SK-N-SH treated with all-trans-retinoic acid at 6 μM for 48 hours (cell line): Measurements from ENCODE around the gene HOXC5.

Experiments used
- ATAC-seq: fragments of 200-7000 bp; cut with Tn5 transposase; 3 replicates; pipeline ENCODE4 v1.9.1; 2020; ENCODE audit warnings: mild to moderate bottlenecking, moderate library complexity
- ARNTL ChIP-seq: fragments of 450-650 bp; formaldehyde crosslinking; IDR thresholded peaks from 2 replicates; pipeline ENCODE4 v1.5.0; 2020; ENCODE audit warnings: low read depth, mild to moderate bottlenecking, moderate library complexity, borderline replicate concordance
- CSDC2 ChIP-seq: fragments of 250-450 bp; sonication (Bioruptor Pico); IDR thresholded peaks from 2 replicates; pipeline ENCODE4 v1.5.0; 2020; ENCODE audit warnings: mild to moderate bottlenecking, moderate library complexity
- ESRRG ChIP-seq: fragments of 250-450 bp; sonication (Bioruptor Pico); IDR thresholded peaks from 2 replicates; pipeline ENCODE4 v1.6.1; 2021; ENCODE audit warnings: mild to moderate bottlenecking
- GLIS3 ChIP-seq: fragments of 250-450 bp; sonication (Bioruptor Pico); IDR thresholded peaks from 2 replicates; pipeline ENCODE4 v1.5.0; 2020; ENCODE audit warnings: mild to moderate bottlenecking, moderate library complexity
- ISL1 ChIP-seq: fragments of 250-450 bp; sonication (Bioruptor Pico); IDR thresholded peaks from 2 replicates; pipeline ENCODE4 v2.1.2; 2022; ENCODE audit warnings: mild to moderate bottlenecking, moderate library complexity
- OSR1 ChIP-seq: fragments of 250-450 bp; sonication (Bioruptor Pico); IDR thresholded peaks from 2 replicates; pipeline ENCODE4 v1.8.0; 2022; ENCODE audit warnings: moderate library complexity, mild to moderate bottlenecking, inconsistent platforms
- PPARA ChIP-seq: fragments of 250-450 bp; sonication (Bioruptor Pico); IDR thresholded peaks from 2 replicates; pipeline ENCODE4 v1.5.0; 2020; ENCODE audit warnings: mild to moderate bottlenecking, borderline replicate concordance
- RARB ChIP-seq: fragments of 250-450 bp; sonication (Bioruptor Pico); IDR thresholded peaks from 2 replicates; pipeline ENCODE4 v1.8.0; 2021; ENCODE audit warnings: mild to moderate bottlenecking, moderate library complexity
- SNAI2 ChIP-seq: fragments of 250-450 bp; sonication (Bioruptor Pico); IDR thresholded peaks from 2 replicates; pipeline ENCODE4 v1.5.0; 2020; ENCODE audit warnings: mild to moderate bottlenecking, moderate library complexity
- TCF4 ChIP-seq: fragments of 250-450 bp; sonication (Bioruptor Pico); IDR thresholded peaks from 2 replicates; pipeline ENCODE4 v1.8.0; 2021; ENCODE audit warnings: mild to moderate bottlenecking, moderate library complexity, borderline replicate concordance
- TOX ChIP-seq: fragments of 250-450 bp; sonication (Bioruptor Pico); IDR thresholded peaks from 2 replicates; pipeline ENCODE4 v1.8.0; 2021; ENCODE audit warnings: mild to moderate bottlenecking, moderate library complexity, borderline replicate concordance
- ZC3H10 ChIP-seq: fragments of 250-450 bp; sonication (Bioruptor Pico); IDR thresholded peaks from 2 replicates; pipeline ENCODE4 v1.5.1; 2021; ENCODE audit warnings: mild to moderate bottlenecking, moderate library complexity
- ZFP3 ChIP-seq: fragments of 250-450 bp; sonication (Bioruptor Pico); IDR thresholded peaks from 2 replicates; pipeline ENCODE4 v1.5.0; 2020; ENCODE audit warnings: mild to moderate bottlenecking, moderate library complexity
- ZFP30 ChIP-seq: fragments of 450-650 bp; formaldehyde crosslinking; IDR thresholded peaks from 2 replicates; pipeline ENCODE4 v1.5.0; 2022; ENCODE audit warnings: mild to moderate bottlenecking, moderate library complexity
- ZNF565 ChIP-seq: fragments of 450-650 bp; formaldehyde crosslinking; conservative IDR thresholded peaks from 2 replicates; pipeline ENCODE4 v1.5.0; 2020; ENCODE audit warnings: low read depth, mild to moderate bottlenecking, moderate library complexity
- ZNF8 ChIP-seq: fragments of 450-650 bp; formaldehyde crosslinking; IDR thresholded peaks from 2 replicates; pipeline ENCODE4 v1.5.0; 2020; ENCODE audit warnings: mild to moderate bottlenecking, moderate library complexity
- TF ChIP-seq, protein P1 (sequence below): fragments of 250-450 bp; sonication (Bioruptor Pico); IDR thresholded peaks from 2 replicates; pipeline ENCODE4 v1.5.0; 2020; ENCODE audit warnings: mild to moderate bottlenecking, moderate library complexity
- TF ChIP-seq, protein P2 (sequence below): fragments of 250-450 bp; sonication (Bioruptor Pico); IDR thresholded peaks from 2 replicates; pipeline ENCODE4 v1.8.0; 2021; ENCODE audit warnings: low read depth, mild to moderate bottlenecking, moderate library complexity, borderline replicate concordance
- TF ChIP-seq, protein P3 (sequence below): fragments of 250-450 bp; sonication (Bioruptor Pico); IDR thresholded peaks from 2 replicates; pipeline ENCODE4 v1.8.0; 2020; ENCODE audit warnings: mild to moderate bottlenecking, moderate library complexity, borderline replicate concordance

The HOXC5 gene

DNA sequence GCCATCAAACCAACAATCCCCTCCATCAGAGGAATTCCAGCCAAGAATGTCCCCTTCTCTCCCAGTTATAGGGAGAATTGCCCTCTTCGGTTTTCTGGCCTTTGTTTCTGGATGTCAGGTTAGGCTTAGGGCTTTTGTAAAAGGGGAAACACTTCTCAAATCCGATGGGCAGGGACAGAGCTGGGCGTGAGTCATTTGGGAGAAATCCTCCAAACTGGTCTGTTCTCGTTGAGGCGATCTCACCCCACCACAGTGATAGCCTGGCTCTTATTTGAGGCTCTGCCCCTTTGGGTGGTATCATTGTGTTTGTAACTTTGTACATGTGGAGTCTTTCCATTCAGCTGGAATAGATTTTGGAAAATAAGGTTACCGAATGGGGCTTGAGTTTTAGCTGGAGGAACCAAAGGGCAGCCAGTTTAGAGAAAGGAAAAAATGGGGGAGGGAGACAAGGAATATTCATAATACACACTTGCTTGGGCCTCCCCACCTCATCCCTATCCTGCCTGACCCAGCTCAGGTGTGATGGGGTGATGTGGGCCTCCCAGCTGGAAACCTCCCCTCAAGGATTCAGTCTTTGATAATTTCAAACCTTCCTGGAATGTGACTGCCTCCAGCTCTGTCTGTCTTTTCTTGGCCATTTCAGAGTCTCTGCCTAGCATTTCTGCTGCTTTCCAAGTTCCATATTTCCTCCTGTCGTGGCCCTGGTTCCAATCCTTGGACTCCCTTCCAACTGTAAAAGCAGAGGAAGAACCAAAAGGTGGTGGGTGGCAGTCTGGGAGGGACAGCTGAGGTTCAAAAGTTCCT, 28.3 kb downstream of the HOXC5 start:
- TF ChIP-seq ARNTL: no peak
- ATAC-seq: no peak; the same call in 2 of the 3 replicates

DNA sequence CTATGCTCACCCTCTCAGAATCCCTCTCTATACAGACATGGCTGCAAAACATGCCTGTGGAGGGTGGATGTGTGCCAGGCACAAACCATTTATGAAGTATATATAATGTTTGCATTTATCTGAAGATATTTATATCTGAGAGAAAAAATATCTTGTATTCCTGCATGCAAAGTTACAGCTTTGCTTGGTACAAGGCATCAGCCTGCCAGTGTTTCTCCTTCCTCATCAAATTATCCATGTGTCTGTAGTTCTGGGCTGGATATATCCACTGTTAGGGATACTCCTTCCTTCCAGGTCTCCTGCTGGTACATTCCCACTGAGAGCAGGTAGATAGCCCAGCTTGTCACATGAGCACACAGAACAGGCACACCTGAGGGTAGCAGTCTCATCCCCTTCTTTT, 32.8 kb downstream of the HOXC5 start:
- no peak for ATAC-seq
- TF ChIP-seq ISL1 (CRISPR knock-in tag) (no peak), ZFP3 (CRISPR knock-in tag) (no peak), TCF4 (CRISPR knock-in tag) (no peak), ARNTL (no peak)
- TF ChIP-seq, protein P1, sequence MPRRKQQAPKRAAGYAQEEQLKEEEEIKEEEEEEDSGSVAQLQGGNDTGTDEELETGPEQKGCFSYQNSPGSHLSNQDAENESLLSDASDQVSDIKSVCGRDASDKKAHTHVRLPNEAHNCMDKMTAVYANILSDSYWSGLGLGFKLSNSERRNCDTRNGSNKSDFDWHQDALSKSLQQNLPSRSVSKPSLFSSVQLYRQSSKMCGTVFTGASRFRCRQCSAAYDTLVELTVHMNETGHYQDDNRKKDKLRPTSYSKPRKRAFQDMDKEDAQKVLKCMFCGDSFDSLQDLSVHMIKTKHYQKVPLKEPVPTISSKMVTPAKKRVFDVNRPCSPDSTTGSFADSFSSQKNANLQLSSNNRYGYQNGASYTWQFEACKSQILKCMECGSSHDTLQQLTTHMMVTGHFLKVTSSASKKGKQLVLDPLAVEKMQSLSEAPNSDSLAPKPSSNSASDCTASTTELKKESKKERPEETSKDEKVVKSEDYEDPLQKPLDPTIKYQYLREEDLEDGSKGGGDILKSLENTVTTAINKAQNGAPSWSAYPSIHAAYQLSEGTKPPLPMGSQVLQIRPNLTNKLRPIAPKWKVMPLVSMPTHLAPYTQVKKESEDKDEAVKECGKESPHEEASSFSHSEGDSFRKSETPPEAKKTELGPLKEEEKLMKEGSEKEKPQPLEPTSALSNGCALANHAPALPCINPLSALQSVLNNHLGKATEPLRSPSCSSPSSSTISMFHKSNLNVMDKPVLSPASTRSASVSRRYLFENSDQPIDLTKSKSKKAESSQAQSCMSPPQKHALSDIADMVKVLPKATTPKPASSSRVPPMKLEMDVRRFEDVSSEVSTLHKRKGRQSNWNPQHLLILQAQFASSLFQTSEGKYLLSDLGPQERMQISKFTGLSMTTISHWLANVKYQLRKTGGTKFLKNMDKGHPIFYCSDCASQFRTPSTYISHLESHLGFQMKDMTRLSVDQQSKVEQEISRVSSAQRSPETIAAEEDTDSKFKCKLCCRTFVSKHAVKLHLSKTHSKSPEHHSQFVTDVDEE (CRISPR knock-in tag): no peak
- TF ChIP-seq, protein P2, sequence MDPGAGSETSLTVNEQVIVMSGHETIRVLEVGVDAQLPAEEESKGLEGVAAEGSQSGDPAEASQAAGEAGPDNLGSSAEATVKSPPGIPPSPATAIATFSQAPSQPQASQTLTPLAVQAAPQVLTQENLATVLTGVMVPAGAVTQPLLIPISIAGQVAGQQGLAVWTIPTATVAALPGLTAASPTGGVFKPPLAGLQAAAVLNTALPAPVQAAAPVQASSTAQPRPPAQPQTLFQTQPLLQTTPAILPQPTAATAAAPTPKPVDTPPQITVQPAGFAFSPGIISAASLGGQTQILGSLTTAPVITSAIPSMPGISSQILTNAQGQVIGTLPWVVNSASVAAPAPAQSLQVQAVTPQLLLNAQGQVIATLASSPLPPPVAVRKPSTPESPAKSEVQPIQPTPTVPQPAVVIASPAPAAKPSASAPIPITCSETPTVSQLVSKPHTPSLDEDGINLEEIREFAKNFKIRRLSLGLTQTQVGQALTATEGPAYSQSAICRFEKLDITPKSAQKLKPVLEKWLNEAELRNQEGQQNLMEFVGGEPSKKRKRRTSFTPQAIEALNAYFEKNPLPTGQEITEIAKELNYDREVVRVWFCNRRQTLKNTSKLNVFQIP: no peak

DNA sequence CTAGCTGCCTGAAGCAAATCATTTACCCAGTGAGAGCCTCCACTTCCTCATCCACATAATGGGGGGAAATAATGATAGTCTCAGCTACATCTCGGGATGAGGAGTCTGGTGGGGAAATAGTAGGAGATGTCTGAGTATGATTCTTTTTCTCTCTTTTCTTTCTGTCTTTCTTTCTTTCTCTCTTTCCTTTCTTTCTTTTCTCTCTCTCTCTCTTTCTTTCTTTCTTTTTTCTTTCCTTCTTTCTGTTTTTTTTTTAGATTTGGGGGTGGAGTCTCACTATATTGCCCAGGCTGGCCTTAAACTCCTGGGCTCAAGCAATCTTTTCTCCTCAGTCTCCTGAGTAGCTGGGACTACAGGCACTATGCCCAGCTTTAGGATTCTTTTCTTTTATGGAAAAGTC, 33.6 kb downstream of the HOXC5 start:
- TF ChIP-seq SNAI2 (CRISPR knock-in tag): no peak
- no peak for ATAC-seq

DNA sequence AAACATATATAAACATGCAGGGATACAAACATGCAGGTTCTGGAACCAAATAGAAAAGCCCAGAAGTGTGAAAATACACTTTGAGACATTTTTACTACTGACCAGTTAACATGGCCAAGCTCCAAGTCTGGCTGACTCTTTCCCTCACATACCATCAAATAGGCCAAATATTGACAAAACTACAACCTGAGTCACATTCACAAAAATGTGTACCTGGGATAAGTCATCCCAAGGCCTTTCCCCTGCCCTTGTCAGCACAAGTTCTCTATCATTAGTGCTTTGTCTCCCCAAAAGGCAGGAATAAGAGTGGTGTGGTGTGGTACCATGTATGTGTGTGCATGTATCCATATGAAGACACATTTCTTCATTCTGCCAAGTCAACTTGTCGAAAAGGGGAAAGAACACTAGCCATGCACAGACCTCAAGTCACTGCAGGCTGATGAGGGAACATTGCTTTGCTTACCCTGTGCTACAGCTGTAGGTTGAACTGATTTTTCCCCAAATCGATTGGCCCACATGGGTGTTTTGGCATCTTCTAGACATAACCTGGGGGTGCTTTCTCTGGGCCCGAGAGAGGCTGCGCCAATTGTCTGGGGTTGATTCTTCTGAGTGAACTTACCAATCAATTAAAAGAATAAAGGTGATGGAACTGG, 35.7 kb downstream of the HOXC5 start:
- TF ChIP-seq, protein P3, sequence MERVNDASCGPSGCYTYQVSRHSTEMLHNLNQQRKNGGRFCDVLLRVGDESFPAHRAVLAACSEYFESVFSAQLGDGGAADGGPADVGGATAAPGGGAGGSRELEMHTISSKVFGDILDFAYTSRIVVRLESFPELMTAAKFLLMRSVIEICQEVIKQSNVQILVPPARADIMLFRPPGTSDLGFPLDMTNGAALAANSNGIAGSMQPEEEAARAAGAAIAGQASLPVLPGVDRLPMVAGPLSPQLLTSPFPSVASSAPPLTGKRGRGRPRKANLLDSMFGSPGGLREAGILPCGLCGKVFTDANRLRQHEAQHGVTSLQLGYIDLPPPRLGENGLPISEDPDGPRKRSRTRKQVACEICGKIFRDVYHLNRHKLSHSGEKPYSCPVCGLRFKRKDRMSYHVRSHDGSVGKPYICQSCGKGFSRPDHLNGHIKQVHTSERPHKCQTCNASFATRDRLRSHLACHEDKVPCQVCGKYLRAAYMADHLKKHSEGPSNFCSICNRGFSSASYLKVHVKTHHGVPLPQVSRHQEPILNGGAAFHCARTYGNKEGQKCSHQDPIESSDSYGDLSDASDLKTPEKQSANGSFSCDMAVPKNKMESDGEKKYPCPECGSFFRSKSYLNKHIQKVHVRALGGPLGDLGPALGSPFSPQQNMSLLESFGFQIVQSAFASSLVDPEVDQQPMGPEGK (CRISPR knock-in tag): no peak
- TF ChIP-seq RARB (no peak), ARNTL (no peak), CSDC2 (no peak), ISL1 (CRISPR knock-in tag) (no peak), ZNF8 (CRISPR knock-in tag) (no peak), ZNF565 (CRISPR knock-in tag) (no peak), OSR1 (CRISPR knock-in tag) (no peak), ZFP3 (CRISPR knock-in tag) (no peak), GLIS3 (CRISPR knock-in tag) (no peak), ESRRG (CRISPR knock-in tag) (no peak), TOX (no peak), ZFP30 (CRISPR knock-in tag) (no peak), ZC3H10 (CRISPR knock-in tag) (no peak)
- TF ChIP-seq, protein P2: no peak
- ATAC-seq: peak; percentile 15; the same call in 2 of the 3 replicates

DNA sequence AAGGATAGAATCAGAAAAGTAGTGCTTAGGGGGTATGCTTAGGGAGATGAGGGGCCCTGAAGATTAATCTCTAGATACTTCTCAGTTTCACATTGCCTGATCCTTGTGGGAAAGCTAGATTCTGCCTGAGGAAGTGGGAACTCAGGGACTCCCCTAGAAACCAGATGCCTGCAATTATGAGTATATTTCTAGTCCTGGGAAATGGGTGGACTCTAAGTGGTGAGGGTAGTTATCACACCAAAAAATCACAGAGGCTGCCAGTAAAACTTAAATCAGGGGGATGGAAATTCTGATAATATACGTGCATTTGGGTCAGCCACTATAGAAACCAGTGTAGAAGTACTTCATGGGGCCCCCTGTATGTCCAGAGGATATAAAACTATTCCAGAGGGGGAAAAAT, 39.1 kb downstream of the HOXC5 start:
- TF ChIP-seq PPARA (CRISPR knock-in tag) (no peak), CSDC2 (no peak), SNAI2 (CRISPR knock-in tag) (no peak)
- TF ChIP-seq, all 23 proteins: peak for 0
- no peak for ATAC-seq
